ENCODE data around the gene PEPD. TPM values are rescaled to one million over a fixed set of nuclear protein-coding genes. Genes with fewer than 3 reads are reported as not detected.

PEPD gene
- polyA plus RNA-seq, 3 donors, result 61.5 to 218 (median 171) TPM

DNA sequence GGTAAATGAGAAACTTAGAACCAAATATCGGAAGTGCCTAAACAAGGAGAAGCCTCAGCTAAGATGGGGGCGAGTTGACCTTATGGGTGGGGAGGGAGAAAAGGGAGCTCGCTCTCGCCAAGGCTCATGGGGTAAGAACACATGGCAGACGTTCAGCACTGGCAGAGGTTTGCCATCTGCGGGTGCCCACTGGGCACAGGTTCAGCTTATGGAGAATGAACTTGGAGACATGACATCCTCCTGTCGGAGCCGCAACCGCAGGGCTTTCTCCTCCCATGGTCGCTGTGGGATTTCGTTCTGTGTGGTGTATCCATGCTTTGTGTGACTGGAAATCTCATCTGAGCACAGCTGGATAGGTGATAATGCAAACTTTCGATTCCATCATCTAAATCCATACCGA, 36.1 kb upstream of the PEPD start:
- no peak overlapping the region for H3K4me2 ChIP-seq (replicated peaks; ENCODE audit: extremely low read depth, low read length, poor library complexity, severe bottlenecking)
- WGBS (ENCODE audit: insufficient coverage), result 95% methylated on average over 8 of the region's 13 CpGs
- H4K20me1 ChIP-seq (ENCODE audit: insufficient read depth, low read length), result no peaks in the 10 kb centered on the region
- TF ChIP-seq, protein P1, sequence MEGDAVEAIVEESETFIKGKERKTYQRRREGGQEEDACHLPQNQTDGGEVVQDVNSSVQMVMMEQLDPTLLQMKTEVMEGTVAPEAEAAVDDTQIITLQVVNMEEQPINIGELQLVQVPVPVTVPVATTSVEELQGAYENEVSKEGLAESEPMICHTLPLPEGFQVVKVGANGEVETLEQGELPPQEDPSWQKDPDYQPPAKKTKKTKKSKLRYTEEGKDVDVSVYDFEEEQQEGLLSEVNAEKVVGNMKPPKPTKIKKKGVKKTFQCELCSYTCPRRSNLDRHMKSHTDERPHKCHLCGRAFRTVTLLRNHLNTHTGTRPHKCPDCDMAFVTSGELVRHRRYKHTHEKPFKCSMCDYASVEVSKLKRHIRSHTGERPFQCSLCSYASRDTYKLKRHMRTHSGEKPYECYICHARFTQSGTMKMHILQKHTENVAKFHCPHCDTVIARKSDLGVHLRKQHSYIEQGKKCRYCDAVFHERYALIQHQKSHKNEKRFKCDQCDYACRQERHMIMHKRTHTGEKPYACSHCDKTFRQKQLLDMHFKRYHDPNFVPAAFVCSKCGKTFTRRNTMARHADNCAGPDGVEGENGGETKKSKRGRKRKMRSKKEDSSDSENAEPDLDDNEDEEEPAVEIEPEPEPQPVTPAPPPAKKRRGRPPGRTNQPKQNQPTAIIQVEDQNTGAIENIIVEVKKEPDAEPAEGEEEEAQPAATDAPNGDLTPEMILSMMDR (IDR thresholded peaks at IDR 0.05), result no peak
- Mint-ChIP-seq H3K4me3 (no peak overlapping the region), H3K9me3 (peaks cover 0 to 5% (median 0%) of the 10 kb centered on the region in 7 donors), H3K27me3 (ENCODE audit: low read depth in 3 of 3) (peaks cover 0 to 7% (median 0%) of the 10 kb centered on the region in 3 donors), H3K4me1 (peaks cover 3% of the 10 kb centered on the region), H3K27ac (no peak overlapping the region), H3K36me3 (no peaks in the 10 kb centered on the region)
- no peaks in the 10 kb centered on the region for H3K36me3 ChIP-seq (replicated peaks in 1 of 2; ENCODE audit: control insufficient read depth in 1 of 2, insufficient read depth in 2 of 2, low read length in 2 of 2)
- peaks cover 0 to 4% of the 10 kb centered on the region in 2 donors for H3K9me3 ChIP-seq (replicated peaks in 1 of 2; ENCODE audit: control insufficient read depth in 1 of 2, insufficient read depth in 1 of 2, low read length in 2 of 2)
- H3K27me3 ChIP-seq (ENCODE audit: control insufficient read depth in 2 of 2, insufficient read depth in 2 of 2, low read length in 2 of 2), result no peaks in the 10 kb centered on the region
- H2AFZ ChIP-seq (ENCODE audit: insufficient read depth, low read depth, low read length, poor library complexity, severe bottlenecking), result no peak overlapping the region
- intact Hi-C loops (cut with micrococcal nuclease), result no loop called here
- no peak for DNase-seq
- H3K4me3 ChIP-seq (replicated peaks in 1 of 3; ENCODE audit: low read depth in 2 of 3, low read length in 3 of 3), result no peak overlapping the region
- H3K27ac ChIP-seq (ENCODE audit: low read depth in 1 of 2, low read length in 2 of 2), result no peak overlapping the region
- H3K9ac ChIP-seq (ENCODE audit: insufficient read depth, low read length, poor library complexity, severe bottlenecking), result no peak overlapping the region
- H3K4me1 ChIP-seq (ENCODE audit: control insufficient read depth in 1 of 2, insufficient read depth in 2 of 2, low read length in 2 of 2), result no peaks in the 10 kb centered on the region
- H3K79me2 ChIP-seq (ENCODE audit: insufficient read depth, low read length), result no peaks in the 10 kb centered on the region

- H3K4me3 ChIP-seq (replicated peaks in 1 of 3; ENCODE audit: low read depth in 2 of 3, low read length in 3 of 3), result no peak overlapping the region
- peaks cover 0 to 5% (median 0%) of the 10 kb centered on the region in 7 donors for H3K9me3 Mint-ChIP-seq
- TF ChIP-seq, protein P1 (IDR thresholded peaks at IDR 0.05), result no peak
- peaks cover 0 to 6% (median 0%) of the 10 kb centered on the region in 3 donors for H3K27me3 Mint-ChIP-seq (ENCODE audit: low read depth in 3 of 3)
- H3K4me1 ChIP-seq (ENCODE audit: control insufficient read depth in 1 of 2, insufficient read depth in 2 of 2, low read length in 2 of 2), result no peaks in the 10 kb centered on the region
- H3K4me3 Mint-ChIP-seq, result no peak overlapping the region
- H2AFZ ChIP-seq (ENCODE audit: insufficient read depth, low read depth, low read length, poor library complexity, severe bottlenecking), result no peak overlapping the region
- 84% methylated on average over 4 of the region's 10 CpGs for WGBS (ENCODE audit: insufficient coverage)
- H4K20me1 ChIP-seq (ENCODE audit: insufficient read depth, low read length), result no peaks in the 10 kb centered on the region
- H3K9ac ChIP-seq (ENCODE audit: insufficient read depth, low read length, poor library complexity, severe bottlenecking), result no peak overlapping the region
- H3K36me3 Mint-ChIP-seq, result no peaks in the 10 kb centered on the region
- H3K4me1 Mint-ChIP-seq, result peaks cover 3% of the 10 kb centered on the region
- H3K27me3 ChIP-seq (ENCODE audit: control insufficient read depth in 2 of 2, insufficient read depth in 2 of 2, low read length in 2 of 2), result no peaks in the 10 kb centered on the region
- no peak for DNase-seq
- intact Hi-C loops (cut with micrococcal nuclease), result no loop called here
- H3K4me2 ChIP-seq (replicated peaks; ENCODE audit: extremely low read depth, low read length, poor library complexity, severe bottlenecking), result no peak overlapping the region
- peaks cover 0 to 5% of the 10 kb centered on the region in 2 donors for H3K9me3 ChIP-seq (replicated peaks in 1 of 2; ENCODE audit: control insufficient read depth in 1 of 2, insufficient read depth in 1 of 2, low read length in 2 of 2)
- no peak overlapping the region for H3K27ac ChIP-seq (ENCODE audit: low read depth in 1 of 2, low read length in 2 of 2)
- H3K79me2 ChIP-seq (ENCODE audit: insufficient read depth, low read length), result no peaks in the 10 kb centered on the region
- no peaks in the 10 kb centered on the region for H3K36me3 ChIP-seq (replicated peaks in 1 of 2; ENCODE audit: control insufficient read depth in 1 of 2, insufficient read depth in 2 of 2, low read length in 2 of 2)
- H3K27ac Mint-ChIP-seq, result no peak overlapping the region
Observed at GRCh38 chr19:33557196-33557595, 35.6 kb upstream of the PEPD start.
